ENCODE measurements around the gene DMRT1.
A peak's percentile ranks its signal among the peaks of the same experiment; 100 is the strongest.

The DMRT1 gene

DNA sequence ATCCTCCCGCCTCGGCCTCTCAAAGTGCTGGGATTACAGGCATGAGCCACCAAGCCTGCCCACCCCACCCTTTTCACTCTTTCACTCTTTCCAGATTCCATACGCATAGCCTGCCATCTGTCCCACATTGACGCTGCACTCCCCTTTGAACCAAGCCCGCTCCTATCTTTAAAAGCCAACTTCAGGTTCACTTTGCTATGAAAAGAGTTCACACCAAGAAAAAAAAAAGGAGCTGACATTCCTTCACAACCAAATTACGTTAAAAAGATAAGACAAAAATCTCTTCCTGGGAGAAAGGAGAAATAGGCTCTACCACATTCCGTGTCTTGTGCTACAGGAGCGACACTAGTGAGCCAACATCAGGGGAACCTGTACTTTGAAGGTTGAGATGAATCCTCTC is 41.5 kb downstream of the DMRT1 start:
- H3K27ac ChIP-seq, result no peak overlapping the region
- TF ChIP-seq, protein P1, sequence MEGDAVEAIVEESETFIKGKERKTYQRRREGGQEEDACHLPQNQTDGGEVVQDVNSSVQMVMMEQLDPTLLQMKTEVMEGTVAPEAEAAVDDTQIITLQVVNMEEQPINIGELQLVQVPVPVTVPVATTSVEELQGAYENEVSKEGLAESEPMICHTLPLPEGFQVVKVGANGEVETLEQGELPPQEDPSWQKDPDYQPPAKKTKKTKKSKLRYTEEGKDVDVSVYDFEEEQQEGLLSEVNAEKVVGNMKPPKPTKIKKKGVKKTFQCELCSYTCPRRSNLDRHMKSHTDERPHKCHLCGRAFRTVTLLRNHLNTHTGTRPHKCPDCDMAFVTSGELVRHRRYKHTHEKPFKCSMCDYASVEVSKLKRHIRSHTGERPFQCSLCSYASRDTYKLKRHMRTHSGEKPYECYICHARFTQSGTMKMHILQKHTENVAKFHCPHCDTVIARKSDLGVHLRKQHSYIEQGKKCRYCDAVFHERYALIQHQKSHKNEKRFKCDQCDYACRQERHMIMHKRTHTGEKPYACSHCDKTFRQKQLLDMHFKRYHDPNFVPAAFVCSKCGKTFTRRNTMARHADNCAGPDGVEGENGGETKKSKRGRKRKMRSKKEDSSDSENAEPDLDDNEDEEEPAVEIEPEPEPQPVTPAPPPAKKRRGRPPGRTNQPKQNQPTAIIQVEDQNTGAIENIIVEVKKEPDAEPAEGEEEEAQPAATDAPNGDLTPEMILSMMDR (IDR thresholded peaks at IDR 0.05), result no peak
- no peak for TF ChIP-seq ZFX (IDR thresholded peaks at IDR 0.05; ENCODE audit: borderline replicate concordance)

DNA sequence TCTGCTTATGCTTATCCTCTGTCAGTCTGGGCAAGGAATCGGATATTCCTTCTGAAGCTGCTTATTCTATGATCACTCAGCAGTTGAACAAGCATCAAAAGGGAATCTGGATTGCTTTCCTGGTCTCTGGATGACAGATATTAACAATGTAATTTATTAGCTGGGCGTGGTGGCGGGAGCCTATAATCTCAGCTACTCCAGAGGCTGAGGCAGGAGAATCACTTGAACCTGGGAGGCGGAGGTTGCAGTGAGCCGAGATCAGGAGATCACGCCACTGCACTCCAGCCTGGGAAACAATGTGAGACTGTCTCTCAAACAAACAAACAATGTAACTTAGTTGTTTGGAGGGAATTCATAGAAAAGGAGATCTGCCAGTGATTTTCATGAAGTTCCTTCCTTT is 45.4 kb downstream of the DMRT1 start:
- TF ChIP-seq, protein P1 (IDR thresholded peaks at IDR 0.05), result no peak
- no peak overlapping the region for H3K27ac ChIP-seq

DNA sequence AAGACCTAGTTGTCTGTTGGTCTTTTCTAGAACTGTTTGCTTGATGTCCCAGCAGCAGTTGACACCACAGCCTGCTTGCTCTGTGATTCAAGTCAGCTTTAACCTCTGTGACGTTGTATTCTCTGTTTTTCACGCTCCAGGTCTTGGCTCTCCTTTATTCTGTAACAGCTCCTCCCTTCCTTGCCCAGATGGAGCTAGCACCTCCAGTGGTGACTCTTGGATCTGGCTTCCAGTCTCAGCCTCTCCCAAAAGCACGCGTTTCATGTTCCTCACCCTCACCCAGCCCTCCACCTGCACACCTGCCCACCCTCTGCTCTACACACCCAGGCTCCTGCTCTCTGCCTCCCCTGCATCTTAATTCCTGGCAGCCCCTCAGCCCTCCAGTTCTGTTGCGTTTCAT is 50.6 kb downstream of the DMRT1 start:
- TF ChIP-seq ZFX (IDR thresholded peaks at IDR 0.05; ENCODE audit: borderline replicate concordance), result no peak
- TF ChIP-seq, protein P1 (IDR thresholded peaks at IDR 0.05), result peak; percentile 14; the same call in 1 of the 2 replicates
- no peak overlapping the region for H3K27ac ChIP-seq

DNA sequence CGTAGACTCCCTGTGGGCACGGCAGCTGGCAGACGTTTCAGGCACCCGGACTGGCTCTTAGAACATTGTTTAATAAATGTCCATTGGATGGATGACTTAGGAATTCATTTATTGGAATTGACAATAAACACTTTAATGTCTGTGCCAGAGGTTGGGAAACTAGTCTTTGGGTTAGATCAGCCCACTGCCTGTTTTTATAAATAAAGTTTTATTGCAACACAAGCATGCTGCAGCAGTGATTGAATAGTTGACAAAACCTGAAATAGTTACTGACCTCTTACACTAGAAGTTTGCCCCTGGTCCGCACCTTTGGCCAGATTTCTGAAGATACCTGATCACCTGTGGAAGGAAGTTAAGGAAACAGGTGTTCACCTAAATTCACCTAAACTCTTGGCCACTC is 51.6 kb downstream of the DMRT1 start:
- no peak for TF ChIP-seq ZFX (IDR thresholded peaks at IDR 0.05; ENCODE audit: borderline replicate concordance)
- TF ChIP-seq, protein P1 (IDR thresholded peaks at IDR 0.05), result no peak
- H3K27ac ChIP-seq, result no peak overlapping the region

DNA sequence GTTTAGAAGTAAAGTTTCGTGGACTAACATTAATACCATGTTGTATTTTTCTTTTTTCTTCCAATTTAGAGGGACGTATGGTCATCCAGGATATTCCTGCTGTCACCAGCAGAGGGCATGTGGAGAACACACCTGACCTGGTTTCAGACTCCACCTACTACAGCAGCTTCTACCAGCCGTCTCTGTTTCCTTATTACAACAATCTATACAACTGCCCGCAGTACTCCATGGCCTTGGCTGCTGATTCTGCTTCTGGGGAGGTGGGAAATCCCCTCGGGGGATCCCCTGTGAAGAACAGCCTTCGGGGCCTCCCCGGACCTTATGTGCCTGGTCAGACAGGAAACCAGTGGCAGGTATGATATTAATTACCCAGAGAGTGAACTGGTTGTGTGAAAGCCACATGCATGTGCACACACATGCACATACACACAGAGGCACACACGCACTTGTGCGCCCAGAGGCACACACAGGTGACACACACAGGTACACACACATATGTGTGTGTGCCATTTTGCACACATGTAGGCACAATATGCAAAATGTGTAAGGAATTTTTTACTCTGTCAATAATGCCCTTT is 52.4 kb downstream of the DMRT1 start:
- TF ChIP-seq, protein P1 (IDR thresholded peaks at IDR 0.05), result peak; percentile 91
- no peak for TF ChIP-seq ZFX (IDR thresholded peaks at IDR 0.05; ENCODE audit: borderline replicate concordance)
- H3K27ac ChIP-seq, result no peak overlapping the region

DNA sequence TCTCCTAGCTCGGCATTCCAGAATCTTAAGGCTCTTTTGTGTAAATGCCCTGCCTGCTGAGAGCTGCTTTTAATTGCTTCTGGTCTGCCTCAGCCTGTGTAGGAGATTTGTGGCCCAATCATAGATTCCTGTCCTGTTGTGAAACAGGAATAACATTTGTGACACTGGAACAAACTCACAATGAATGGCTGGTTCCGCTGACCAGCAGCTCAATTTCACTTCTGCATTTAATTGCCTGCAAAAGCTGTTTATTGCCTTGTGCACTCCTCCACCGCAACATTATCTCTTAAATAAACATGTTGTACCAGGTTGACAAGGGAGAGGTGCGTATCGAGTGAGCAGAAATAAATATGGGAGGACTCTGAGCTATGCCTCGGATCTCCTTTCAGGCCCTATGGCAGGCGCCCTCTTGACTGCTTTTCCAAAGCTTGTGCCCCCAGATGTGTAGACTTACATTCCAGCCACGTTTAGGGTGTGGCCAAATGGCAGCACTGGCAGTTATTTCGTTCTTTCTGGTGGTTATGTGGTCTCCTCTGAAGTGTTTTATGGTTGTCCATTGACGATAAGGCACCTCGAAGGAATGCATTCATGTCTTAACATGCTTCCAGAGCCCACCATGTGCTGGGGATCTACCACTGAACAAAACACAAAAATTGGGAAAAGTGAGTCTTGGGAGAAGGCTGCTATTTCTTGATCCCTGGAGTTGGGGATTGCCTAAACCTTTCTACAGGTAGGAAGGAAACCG is 58.1 kb downstream of the DMRT1 start:
- TF ChIP-seq, protein P1 (IDR thresholded peaks at IDR 0.05), result no peak
- no peak for TF ChIP-seq ZFX (IDR thresholded peaks at IDR 0.05; ENCODE audit: borderline replicate concordance)
- H3K27ac ChIP-seq, result no peak overlapping the region

DNA sequence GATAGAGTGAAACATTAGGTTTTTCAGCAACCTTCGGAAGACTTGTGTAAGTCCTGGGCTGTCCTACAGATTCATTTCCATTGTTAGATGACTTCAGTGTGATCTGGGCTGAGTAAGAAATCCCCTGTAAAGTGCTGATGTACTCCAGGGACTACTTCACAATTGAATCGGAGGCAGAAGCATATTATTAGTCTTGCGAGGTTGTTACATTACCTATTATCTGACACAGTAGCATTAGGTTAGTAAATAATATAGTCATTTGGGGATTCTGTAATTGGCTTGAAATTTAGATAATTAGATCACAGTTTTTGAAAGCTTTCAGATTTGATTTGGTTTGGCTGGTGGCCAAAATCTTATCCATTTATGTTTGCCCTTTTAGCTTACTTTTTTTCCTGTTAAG is 62.4 kb downstream of the DMRT1 start:
- TF ChIP-seq, protein P1 (IDR thresholded peaks at IDR 0.05), result no peak
- no peak for TF ChIP-seq ZFX (IDR thresholded peaks at IDR 0.05; ENCODE audit: borderline replicate concordance)
- no peak overlapping the region for H3K27ac ChIP-seq
